T-helper 2 cell treated with Interferon-gamma antibody and Interleukin-4, amounts not matched to agents 100 ng/mL and 5 ng/mL, for 36 hours (primary cell): Measurements from ENCODE around the gene HECA. TPM values are rescaled to one million over a fixed set of nuclear protein-coding genes. Genes with fewer than 3 reads are reported as not detected.
"Not testable (repeated sequence)": the region's sequence is repeated elsewhere in the genome, so short reads cannot be mapped to it uniquely, and the experiment has no call there.

Experiments
- intact Hi-C: fragments of 100-400 bp; cut with micrococcal nuclease; formaldehyde crosslinking; loops from one replicate; pipeline ENCODE4 v1.15.1; 2023
- total RNA-seq: library from RNA; stranded (reverse); gene quantifications from 2 replicates; pipeline ENCODE4 v1.2.3, GENCODE V29; 2022

Gene HECA, protein sequence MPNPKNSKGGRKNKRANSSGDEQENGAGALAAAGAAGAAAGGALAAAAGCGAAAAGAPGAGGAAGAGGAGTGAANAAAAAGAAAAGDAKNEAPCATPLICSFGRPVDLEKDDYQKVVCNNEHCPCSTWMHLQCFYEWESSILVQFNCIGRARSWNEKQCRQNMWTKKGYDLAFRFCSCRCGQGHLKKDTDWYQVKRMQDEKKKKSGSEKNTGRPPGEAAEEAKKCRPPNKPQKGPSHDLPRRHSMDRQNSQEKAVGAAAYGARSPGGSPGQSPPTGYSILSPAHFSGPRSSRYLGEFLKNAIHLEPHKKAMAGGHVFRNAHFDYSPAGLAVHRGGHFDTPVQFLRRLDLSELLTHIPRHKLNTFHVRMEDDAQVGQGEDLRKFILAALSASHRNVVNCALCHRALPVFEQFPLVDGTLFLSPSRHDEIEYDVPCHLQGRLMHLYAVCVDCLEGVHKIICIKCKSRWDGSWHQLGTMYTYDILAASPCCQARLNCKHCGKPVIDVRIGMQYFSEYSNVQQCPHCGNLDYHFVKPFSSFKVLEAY
- 38.0 and 40.0 TPM in 2 replicates for total RNA-seq

DNA sequence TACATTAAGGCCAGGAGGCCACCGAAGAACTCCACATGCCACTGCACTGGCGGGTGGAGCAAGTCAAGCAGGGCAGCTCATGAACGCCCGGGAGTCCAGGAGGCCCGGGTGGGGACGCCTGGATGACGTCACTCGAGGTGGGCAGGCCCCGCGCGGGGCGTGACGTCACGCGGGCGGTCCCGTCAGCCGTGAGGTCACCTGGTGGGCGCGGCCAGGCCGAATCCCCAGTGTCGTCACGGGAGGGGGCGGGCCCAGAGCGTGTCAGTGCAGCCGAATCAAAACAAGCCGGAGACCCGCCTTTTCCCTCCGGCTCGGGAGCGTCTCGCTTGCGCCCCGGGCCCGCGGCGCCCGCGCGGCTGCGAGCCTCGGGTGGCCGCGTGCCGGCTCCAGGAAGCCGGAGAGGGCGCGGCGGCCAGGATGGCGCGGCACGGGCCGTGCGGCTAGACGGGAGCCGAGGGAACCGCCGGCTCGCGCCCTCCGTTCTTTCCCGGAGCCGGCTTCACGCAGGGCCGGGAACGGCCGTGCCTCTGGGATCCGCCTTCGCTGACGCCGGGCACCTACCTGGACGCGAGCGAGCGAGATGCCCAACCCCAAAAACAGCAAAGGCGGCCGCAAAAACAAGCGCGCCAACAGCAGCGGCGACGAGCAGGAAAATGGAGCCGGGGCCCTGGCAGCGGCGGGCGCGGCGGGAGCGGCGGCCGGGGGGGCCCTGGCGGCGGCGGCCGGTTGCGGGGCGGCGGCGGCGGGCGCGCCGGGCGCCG, at the start of gene HECA:
HECA (plus strand) TSS at position 264 of the 761 bp plus-strand sequence; CDS start at position 581, 317 bp downstream.
- intact Hi-C loops: loop anchor here (1.0 to 10.0 kb wide), 6 partner anchors 10 to 362 kb away; partner anchors contain the start of genes ABRACL, CCDC28A and CITED2

DNA sequence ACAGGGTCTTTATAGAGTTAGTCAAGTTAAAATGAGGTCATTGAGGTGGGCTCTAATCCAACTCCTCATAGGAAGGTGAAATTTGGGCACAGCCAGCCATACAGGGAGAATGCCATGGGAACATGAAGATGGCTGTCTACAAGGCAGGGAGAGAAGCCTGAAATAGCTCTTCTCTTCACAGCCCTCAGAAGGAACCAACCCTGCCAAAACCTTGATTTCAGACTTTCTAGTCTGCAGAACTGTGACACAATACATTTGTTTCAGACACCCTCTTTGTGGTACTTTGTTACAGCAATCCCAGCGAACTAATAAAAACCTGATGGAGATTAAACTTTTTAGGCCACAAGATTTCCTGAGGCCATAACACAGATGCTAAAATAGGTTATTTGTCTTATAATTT, 43.1 kb upstream of the HECA start:
- intact Hi-C loops: no loop called here

DNA sequence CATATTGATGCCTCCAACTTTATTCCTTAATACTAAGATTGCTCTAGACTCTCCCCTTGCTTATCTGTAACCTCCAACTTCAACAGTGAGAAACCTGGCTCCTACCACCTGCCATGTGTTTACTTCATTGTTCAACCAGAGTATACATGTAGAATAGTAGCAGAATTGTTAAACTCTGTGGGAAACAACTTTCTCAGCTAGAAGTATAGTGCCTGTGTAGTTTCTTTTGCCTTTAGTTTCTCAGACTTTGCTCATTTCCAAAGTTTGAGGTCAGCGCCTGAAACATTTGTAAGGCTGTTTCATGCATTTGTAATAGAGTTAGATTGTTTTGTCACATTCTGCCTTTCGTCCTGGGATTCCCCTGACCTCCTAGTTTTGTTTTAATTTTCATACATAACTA, 34.9 kb upstream of the HECA start:
- intact Hi-C loops: no loop called here

DNA sequence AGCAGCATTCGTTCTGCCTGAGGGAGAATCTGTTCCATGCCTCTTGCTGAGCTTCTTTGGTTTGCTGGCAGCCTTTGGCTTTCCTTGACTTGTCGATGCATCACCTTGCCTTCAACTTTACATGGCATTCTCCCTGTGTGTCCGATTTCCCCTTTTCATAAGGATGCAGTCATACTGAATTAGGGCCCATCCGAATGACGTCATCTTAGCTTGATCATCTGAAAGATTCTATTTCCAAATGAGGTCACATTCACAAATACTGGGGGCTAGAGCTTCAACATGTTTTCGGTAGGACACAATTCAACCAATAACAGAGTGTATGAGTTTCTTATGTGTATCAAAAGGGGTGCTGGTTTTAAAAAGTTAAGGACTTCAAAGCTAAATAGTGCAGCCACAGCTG, 27.8 kb upstream of the HECA start:
- intact Hi-C loops: no loop called here

DNA sequence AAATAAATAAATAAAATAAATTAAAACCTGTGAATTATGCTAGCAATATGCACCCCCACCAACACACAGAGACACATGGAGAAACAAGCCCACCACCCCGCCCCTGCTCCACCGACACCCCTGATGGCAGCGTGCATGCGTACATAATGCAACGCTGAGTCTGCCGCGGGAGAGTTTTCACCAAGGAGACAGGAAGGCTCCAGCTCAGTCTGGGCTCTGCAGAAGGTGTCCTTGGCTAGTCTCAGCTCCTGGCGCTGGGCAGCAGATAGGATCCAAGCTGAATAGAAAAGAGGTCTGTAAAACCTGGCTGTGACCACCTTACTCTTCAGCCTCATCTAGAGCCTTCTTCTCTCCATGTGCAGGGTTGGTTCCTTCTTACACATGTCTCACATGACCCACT, 26.5 kb upstream of the HECA start:
- intact Hi-C loops: no loop called here

DNA sequence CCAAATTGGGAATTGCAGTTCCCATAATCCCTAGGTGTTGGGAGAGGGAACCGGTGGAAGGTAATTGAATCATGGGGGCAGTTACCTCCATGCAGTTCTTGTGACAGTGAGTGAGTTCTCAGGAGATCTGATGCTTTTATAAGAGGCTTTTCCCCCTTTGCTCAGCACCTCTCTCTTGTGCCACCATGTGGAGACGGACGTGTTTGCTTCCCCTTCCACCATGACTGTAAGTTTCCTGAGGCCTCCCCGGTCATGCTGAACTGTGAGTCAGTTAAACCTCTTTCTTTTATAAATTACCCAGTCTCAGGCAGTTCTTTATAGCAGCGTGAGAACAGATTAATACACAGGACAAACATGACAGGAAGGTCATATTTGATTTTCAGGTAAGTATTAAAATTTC, 25.3 kb upstream of the HECA start:
- intact Hi-C loops: no loop called here

DNA sequence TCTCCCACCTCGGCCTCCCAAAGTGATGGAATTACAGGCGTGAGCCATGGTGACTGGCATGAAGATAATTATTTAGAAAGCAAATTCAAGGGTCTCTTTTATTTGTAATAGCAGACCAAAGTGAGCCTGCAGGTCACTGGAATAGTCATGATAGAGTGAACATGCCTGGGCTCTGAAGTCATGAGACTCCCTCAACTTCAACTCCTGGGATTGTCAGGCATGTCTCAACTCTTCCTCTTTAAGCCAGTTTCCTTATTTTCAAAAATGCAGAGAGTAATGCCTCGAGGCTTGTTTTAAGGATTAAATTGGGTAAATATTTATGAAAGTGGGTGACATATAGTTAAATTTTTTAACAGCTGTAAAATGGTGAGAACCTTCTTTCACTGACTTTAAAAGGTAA, 22.7 kb upstream of the HECA start:
- intact Hi-C loops: loop anchor here (5.0 kb wide), 2 partner anchors 295 to 340 kb away; partner anchors contain the start of gene CCDC28A

DNA sequence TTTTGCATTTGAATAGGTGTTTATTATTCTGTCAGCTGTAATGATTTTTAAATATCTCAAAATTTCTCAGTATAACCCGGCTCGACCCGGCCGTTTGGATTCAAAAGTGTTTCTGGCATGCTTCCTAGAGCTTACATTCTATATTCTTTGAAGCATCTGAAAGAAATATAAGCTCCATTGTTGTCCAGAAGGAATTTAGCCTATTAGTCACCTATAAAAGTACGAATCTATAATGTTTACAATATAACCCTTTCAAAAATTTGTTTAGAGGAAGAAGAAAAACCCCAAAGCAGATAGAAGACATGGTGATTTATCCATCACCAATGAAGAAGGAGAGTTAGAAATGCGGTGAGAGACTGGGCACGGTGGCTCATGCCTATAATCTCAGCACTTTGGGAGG, 22.3 kb upstream of the HECA start:
- intact Hi-C loops: loop anchor here (5.0 kb wide), 2 partner anchors 295 to 340 kb away; partner anchors contain the start of gene CCDC28A

DNA sequence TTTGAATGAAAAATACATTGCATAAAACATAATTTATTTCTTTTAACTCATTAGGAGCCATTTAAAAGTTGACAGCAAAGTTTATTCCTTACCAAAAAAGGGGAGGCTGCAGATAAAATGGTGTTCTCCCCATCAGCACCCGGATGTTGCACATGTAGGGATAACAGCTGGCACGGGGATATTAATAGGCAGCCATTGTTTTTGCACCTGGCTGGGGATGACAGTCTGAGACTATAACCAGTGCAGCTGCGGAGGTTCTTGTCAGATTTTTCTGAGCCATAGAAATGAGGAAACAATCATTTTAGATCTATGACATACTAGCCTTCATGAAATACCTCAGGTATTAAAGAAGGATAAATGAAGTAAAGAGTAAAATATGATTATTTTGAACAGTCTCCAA, 20.1 kb upstream of the HECA start:
- intact Hi-C loops: loop anchor here (5.0 kb wide), 2 partner anchors 297 to 342 kb away; partner anchors contain the start of gene CCDC28A

DNA sequence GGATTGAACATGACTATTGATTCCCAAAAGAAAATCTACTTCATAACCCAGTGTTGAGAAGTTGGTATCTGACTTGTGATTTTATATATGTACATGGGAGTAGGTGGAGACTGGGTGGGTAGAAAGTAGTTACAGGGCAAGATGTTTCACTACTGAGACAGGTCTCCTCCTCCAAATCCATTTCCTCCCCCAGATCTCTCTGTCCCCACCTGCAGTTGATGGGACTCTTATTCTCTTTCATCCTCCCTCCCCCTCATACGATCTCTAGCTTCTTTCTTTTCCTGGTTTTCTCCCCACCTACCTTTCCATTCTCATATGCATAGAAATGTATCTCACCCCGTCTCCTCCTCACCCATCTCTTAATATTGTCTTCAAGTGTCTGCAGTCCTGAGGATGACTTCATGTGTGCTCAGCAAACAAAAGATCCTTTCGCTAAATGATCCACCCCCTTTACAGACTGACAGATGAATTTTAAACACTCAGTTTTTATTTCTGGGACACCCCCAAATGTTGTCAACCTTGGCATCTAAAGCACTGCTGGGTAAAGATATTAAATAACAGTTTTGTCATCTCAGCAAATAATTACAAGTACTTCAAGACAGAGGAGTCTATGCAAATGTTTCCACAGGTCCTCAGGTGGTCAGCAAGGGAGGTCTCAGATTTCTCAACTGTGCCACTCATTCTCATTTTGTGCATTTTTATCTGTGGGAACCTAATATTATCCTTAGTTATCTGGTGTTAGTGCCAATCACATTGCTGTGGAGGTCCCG, 18.7 kb upstream of the HECA start:
- intact Hi-C loops: no loop called here

DNA sequence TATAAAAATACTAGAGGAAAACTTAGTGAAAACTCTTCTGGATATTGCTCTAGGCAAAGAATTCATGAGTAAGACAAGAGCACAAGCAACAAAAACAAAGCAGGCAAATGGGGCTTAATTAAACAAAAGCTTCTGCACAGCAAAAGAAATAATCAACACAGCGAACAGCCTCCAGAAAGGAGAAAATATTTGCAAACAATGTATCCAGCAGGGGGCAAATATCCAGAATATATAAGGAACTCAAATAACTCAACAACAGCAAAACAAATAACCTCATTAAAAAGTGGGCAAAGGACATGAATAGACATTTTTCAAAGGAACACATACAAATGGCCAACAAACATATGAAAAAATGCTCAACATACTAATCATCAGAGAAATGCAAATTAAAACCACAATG, 17.1 kb upstream of the HECA start:
- intact Hi-C loops: no loop called here

DNA sequence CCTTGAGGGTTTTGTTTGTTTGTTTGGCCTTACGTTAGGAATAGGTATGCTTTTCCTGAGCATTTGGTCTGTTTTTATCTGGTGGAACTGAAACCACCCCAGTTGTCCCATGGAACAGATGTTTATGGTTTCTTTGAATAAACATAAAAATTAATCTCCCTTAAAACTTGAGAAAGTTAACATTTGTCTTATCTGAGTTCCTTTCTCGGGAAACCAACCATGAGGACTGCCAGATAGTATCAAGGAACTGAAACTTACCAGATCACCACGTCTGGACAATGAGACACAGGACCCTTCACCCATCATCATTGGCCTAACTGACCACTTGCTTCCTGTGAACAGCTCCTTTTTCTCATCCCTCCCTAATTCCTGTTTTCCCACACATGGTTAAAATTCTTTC, 15.3 kb upstream of the HECA start:
- intact Hi-C loops: no loop called here

DNA sequence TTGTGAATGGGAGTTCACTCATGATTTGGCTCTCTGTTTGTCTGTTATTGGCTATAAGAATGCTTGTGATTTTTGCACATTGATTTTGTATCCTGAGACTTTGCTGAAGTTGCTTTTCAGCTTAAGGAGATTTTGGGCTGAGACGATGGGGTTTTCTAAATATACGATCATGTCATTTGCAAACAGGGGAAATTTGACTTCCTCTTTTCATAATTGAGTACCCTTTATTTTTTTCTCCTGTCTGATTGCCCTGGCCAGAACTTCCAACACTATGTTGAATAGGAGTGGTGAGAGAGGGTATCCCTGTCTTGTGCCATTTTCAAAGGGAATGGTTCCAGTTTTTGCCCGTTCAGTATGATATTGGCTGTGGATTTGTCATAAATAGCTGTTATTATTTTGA, 12.1 kb upstream of the HECA start:
- intact Hi-C loops: not testable (repeated sequence)

DNA sequence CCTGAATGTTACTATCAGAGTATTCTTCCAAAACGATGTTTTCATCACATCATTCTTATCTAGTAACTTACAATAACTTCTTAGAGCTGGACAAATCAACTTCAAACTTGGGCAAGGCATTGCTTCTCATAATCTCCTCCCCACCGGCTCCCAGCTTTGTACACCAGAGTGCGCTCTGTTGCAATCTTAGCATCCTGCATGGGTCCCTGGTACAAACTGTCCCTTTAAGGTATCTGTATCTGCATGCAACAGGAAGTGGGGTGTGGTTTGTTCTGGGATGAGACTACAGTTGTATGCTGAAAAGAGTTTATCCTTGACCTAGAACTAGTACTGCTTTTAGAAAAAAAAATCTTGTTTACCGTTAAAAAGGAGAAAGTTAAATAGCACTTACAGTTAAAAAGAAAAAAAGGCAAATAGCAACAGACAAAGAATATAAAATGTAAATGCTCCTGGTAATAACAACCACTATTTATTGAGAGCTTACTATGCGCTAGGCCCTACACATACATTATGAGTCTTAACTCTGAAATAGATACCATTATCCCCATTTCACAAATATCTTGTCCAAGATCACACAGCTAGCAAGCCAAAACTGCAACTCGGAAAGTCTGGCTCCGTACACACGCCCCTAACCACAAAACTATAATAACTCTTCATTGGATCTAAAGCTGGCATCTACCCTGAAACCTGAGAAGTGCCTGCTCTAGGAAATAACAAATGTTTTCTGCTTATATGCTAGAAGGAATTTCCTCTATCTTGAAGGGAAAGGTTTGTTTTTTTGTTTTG, 9.8 kb upstream of the HECA start:
- intact Hi-C loops: loop anchor here (1.0 to 2.0 kb wide), 8 partner anchors 10 to 239 kb away; partner anchors contain the start of gene HECA

DNA sequence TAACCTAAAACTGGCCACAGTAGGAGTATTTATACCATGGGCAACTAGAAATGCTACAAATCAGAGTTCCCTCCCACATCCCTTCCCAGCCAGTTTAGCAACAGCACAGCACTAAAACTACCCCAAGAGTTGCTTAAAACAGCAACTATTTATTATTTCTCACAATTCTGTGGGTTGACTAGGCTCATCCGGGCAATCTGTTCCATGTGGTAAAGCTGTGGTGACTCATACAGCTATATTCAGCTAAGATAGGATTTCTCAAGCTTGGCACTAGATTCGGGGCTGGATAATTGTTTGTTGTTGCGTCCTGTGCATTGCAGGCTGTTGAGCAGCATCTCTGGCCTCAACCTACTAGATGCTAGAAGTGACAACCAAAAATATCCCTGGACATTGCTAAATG, 8.6 kb upstream of the HECA start:
- intact Hi-C loops: no loop called here

DNA sequence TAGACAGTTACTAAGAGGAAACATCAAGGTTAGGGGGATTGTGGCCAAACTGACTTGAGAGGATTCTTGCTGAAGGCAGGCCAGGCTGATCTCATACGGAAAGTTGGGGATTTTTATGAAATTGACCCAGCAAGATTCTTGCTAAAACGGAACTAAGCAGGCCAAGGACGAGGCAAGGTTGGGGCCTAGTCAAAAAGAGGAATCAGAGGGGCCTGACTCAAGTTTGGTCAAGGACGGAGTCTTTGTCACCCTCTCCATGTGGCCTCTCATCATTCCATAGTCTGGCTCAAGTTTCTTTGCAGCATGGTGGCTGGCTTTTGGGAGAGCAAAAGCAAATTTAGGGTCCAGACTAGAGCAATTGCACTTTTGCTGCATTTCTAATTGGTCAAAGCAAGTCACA, 7.9 kb upstream of the HECA start:
- intact Hi-C loops: no loop called here

DNA sequence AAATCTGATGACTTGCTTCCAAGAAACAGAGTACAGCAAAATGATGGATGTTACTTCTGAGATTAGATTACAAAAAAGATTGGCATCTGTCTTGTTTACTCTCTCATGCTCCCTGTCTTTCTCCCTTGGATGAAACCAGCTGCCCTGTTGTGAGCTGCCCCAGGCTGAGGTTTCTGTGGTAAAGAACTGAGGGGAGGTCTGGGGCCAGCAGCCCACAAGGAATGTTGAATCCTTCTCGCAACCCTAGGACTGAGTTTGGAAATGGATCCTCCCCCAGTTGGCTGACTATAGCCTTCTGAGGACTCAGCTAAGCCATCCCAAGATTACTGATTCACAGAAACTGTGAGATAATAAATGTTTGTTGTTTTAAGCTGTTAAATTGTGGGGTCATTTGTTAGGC, 5.6 kb upstream of the HECA start:
- intact Hi-C loops: no loop called here

DNA sequence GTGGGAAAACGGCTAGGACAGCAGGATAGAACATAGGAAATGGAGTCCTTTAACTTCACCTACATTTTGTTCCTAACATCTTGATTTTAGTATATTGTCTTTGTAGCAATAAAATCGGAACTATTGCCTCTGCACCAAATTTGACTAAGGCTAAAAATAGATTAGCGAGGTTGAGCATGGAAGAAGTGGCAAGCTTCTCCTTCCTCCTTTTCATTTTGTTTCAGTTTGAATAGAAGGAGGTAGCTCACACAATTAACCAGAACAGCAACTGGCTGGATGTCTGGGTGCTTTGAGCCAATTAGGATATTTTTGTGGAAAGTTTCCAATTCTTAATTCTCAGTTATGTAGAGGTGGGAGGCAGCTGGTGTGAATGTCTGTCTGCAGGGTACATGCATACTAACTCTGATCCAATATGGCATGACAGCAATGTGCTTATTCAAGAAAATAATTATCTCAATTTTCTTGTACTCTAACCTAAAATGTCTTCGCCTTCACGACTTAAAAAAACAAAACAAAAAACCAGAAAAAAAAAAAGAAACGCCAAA, 3.1 kb upstream of the HECA start:
- intact Hi-C loops: loop anchor here (10.0 kb wide), 1 partner anchor 317 kb away; no protein-coding TSS in a partner anchor

DNA sequence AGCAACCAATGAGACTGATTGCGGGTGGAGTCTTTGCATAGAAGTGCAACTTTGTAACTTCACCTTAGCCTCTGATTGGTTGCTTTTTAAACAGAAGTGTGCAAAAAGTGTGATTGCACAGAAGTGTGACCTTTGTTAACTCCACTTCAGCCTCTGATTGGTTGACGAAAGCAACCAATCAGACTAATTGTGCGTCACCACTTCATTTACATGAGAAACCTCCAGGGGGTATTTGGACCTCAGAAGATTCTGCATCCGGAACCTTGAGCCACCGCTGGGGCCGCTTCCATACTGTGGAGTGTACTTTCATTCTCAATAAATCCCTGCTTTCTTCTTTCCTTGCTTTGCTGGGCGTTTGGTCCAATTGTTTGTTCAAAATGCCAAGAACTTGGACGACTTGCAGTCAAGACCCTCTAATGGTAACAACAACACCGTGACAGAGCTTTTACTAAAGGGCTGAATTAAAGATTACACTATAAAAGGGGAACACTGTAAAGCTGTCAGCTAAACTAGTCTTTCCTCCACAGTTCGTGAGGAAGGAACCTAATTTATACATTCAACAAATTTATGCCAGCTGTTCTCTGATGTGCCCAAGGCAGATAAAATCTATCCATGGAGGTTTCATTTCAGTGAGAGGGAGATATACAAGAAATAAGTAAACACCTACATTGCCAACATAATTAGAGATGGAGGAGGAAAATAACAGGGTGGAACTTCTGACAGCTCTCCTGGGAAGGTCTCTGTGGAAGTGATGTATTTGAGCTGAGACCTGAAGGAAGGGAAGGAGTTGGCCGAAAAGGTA, 1.4 kb upstream of the HECA start:
- intact Hi-C loops: loop anchor here (10.0 kb wide), 1 partner anchor 319 kb away; no protein-coding TSS in a partner anchor
